ENCODE measurements around the gene ENTPD3. TPM values are rescaled to one million over a fixed set of nuclear protein-coding genes. Genes with fewer than 3 reads are reported as not detected.

Gene ENTPD3
- polyA plus RNA-seq, 6 donors from 2014 or later = not detected

DNA sequence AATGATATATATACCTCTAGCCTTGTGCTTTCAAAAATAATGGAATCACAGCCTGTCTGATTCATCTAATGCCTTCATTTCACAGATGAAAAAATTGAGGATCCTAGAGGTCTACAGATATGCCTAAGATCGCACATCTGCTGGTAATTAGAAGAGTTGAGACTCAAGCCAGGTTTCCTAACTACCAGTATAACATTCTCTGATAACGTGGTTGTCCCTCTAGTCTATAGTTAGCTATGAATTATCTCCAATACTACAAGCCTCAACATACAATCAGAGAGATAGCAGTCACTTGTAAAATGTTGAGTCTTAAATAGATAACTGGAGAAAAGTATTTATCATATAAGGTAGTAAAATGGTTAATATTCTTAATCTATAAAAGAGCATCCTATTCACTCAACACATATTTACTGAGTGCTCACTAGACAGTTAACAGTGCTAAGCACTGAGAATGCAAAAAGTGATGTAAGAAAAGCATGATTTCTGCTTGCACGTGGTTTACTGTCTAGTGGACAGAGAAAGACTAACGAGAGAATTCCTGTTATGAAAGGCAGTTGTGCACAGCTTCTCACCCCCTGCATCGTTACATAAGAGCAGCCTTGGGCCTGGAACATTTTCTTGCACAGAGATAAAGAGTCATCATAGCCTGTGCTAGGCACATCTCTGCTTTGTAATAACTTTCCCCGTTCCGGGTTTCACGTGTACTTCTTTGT, 4.9 kb upstream of the ENTPD3 start:
- Mint-ChIP-seq H3K9me3 (peaks cover 2 to 14% (median 8%) of the 10 kb centered on the region in 7 donors), H3K4me1 (peaks cover 6 to 13% (median 11%) of the 10 kb centered on the region in 3 donors), H3K4me3 (no peak overlapping the region), H3K27ac (no peak overlapping the region), H3K27me3 (peaks cover 17 to 28% (median 27%) of the 10 kb centered on the region in 3 donors), H3K36me3 (peaks cover 0 to 21% of the 10 kb centered on the region in 2 donors)
- no peak for DNase-seq
- no peak for ATAC-seq (ENCODE audit: low read depth in 2 of 2)

- no peak overlapping the region for H3K27ac Mint-ChIP-seq
- H3K4me1 Mint-ChIP-seq = peaks cover 8 to 11% (median 10%) of the 10 kb centered on the region in 3 donors
- peaks cover 19 to 34% (median 31%) of the 10 kb centered on the region in 3 donors for H3K27me3 Mint-ChIP-seq
- peaks cover 2 to 12% (median 8%) of the 10 kb centered on the region in 7 donors for H3K9me3 Mint-ChIP-seq
- H3K36me3 Mint-ChIP-seq = peaks cover 0 to 15% of the 10 kb centered on the region in 2 donors
- DNase-seq (no peak), ATAC-seq (ENCODE audit: low read depth in 2 of 2) (no peak)
- no peak overlapping the region for H3K4me3 Mint-ChIP-seq
Measured at GRCh38 chr3:40382617-40382979, 4.4 kb upstream of the ENTPD3 start.

DNA sequence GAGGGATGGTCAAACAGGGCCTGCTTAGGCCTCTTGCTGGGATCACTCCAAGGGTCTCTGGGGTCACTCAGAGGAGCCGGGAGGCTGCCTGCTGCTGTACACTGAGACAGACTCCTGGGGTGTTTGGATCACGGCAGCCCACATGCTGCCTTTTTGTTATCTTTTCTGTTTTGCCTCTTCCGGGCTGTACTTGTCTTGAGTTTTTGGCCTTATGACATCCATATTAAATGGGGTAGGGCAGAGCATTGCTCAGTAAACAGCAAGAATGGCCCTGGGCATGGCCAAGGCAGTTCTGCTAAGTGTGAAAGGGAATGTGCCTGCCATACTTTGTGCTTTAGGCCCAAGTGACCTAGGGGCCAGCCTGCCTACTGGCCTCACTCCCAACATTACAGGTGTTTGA, 771 bp upstream of the ENTPD3 start:
- ATAC-seq (ENCODE audit: low read depth in 2 of 2) = no peak
- peak overlapping the region in 3 of 8 donors; percentile 45 to 76 (median 74) for H3K4me3 Mint-ChIP-seq

DNA sequence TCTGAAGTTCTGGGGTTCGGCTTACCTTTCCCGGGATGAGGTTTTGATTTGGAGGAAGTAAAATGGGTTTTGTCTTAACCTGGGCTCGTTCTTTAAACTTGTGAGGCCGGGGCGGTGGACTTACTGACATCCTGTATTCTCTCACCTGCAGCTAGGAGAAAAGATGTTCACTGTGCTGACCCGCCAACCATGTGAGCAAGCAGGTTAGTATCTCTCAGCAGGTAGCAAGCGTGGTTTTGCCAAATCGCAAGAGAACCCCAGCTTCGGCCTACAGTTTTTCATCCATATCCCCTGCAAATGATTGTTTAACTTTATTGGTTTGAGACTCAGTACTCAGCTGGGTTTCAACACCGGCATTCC, 891 bp downstream of the ENTPD3 start:
- Mint-ChIP-seq H3K9me3 (peaks cover 0 to 5% (median 0%) of the 10 kb centered on the region in 7 donors), H3K36me3 (peaks cover 16 to 17% of the 10 kb centered on the region in 2 donors), H3K4me1 (peaks cover 7 to 10% (median 9%) of the 10 kb centered on the region in 3 donors), H3K4me3 (peak overlapping the region in 2 of 8 donors; percentile 20 to 30), H3K27ac (no peak overlapping the region), H3K27me3 (peaks cover 34 to 54% (median 50%) of the 10 kb centered on the region in 3 donors)
- no peak for DNase-seq
- no peak for ATAC-seq (ENCODE audit: low read depth in 2 of 2)

More for the DNA sequence above, 771 bp upstream of the ENTPD3 start:
- Mint-ChIP-seq H3K36me3 (peaks cover 6 to 16% of the 10 kb centered on the region in 2 donors), H3K27me3 (peaks cover 34 to 58% (median 52%) of the 10 kb centered on the region in 3 donors), H3K4me1 (peaks cover 7 to 10% (median 9%) of the 10 kb centered on the region in 3 donors), H3K9me3 (peaks cover 0 to 5% (median 0%) of the 10 kb centered on the region in 7 donors), H3K27ac (no peak overlapping the region)
- no peak for DNase-seq

- no peak overlapping the region for H3K4me3 Mint-ChIP-seq
Measured at GRCh38 chr3:40396406-40396805, 9.4 kb downstream of the ENTPD3 start.

GRCh38 chr3:40397129-40397528, 10.1 kb downstream of the ENTPD3 start:
- no peak for DNase-seq
- no peak for ATAC-seq (ENCODE audit: low read depth in 2 of 2)
- H3K9me3 Mint-ChIP-seq = peaks cover 0 to 7% (median 4%) of the 10 kb centered on the region in 7 donors
- peaks cover 20 to 23% of the 10 kb centered on the region in 2 donors for H3K36me3 Mint-ChIP-seq
- H3K27ac Mint-ChIP-seq = no peak overlapping the region
- H3K4me1 Mint-ChIP-seq = no peaks in the 10 kb centered on the region
- H3K4me3 Mint-ChIP-seq = no peak overlapping the region
- no peaks in the 10 kb centered on the region for H3K27me3 Mint-ChIP-seq

More at GRCh38 chr3:40396406-40396805, 9.4 kb downstream of the ENTPD3 start:
- Mint-ChIP-seq H3K4me1 (no peaks in the 10 kb centered on the region), H3K27me3 (no peaks in the 10 kb centered on the region), H3K36me3 (peaks cover 20 to 29% of the 10 kb centered on the region in 2 donors), H3K9me3 (peaks cover 0 to 7% (median 4%) of the 10 kb centered on the region in 7 donors), H3K27ac (no peak overlapping the region)
- DNase-seq (no peak), ATAC-seq (ENCODE audit: low read depth in 2 of 2) (no peak)

GRCh38 chr3:40397912-40398311, 10.9 kb downstream of the ENTPD3 start:
- no peak for DNase-seq
- Mint-ChIP-seq H3K4me1 (no peaks in the 10 kb centered on the region), H3K27ac (no peak overlapping the region)

DNA sequence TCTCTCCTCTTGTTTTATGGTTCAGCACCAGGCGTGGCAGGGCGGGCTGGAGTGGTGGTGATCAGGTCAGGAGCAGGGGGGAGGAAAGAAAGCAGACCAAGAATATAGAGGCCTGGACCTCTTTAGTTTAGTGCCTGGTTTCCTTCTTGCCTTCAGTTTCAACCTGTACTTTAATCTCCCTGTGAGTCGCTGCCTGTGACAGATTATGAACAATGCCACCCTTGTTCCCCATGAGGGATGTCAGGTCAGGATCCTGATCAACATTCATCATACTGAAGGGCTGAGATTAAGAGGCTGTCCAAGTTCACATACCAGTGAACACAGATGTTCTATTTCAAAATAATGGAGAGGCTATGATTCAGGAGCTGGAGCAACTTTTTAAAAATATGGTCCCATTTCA, 11.4 kb downstream of the ENTPD3 start:
- H3K4me3 Mint-ChIP-seq = no peak overlapping the region
- peaks cover 0 to 7% (median 4%) of the 10 kb centered on the region in 7 donors for H3K9me3 Mint-ChIP-seq
- peaks cover 13 to 20% of the 10 kb centered on the region in 2 donors for H3K36me3 Mint-ChIP-seq
- DNase-seq (no peak), ATAC-seq (ENCODE audit: low read depth in 2 of 2) (no peak)
- no peaks in the 10 kb centered on the region for H3K27me3 Mint-ChIP-seq
- no peak overlapping the region for H3K27ac Mint-ChIP-seq
- no peaks in the 10 kb centered on the region for H3K4me1 Mint-ChIP-seq

More at GRCh38 chr3:40397912-40398311, 10.9 kb downstream of the ENTPD3 start:
- Mint-ChIP-seq H3K9me3 (peaks cover 0 to 7% (median 4%) of the 10 kb centered on the region in 7 donors), H3K4me3 (no peak overlapping the region), H3K36me3 (peaks cover 17 to 20% of the 10 kb centered on the region in 2 donors), H3K27me3 (no peaks in the 10 kb centered on the region)
- no peak for ATAC-seq (ENCODE audit: low read depth in 2 of 2)

DNA sequence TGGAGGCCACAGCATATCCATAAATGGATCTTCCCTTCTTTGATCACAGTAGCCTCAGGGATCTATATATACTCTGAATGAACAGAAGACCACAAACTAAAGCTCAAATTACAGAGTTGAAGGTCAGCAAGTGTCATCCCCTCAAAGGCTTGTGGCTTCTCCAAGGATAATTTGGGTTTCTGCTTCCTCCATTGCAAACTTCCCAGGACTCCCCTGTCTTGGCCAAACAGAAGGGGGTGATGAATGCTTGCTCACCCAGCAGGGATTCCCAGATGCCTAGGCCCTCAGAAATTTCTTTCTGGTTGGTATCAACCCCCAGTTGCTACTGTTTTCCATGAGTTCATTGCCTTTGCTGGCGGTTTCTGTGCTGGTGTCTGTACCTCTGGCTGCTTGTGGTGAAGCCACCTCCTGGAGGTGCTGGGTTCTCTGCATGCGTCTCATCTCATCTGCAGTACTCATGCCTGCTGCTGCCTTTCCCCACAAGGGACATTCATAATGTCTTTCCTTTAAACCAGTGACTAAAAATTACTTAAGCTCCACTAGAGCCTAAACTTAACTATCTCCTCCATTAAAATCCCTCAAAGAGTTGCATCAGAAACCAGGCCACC, 17.7 kb downstream of the ENTPD3 start:
- no peaks in the 10 kb centered on the region for H3K9me3 Mint-ChIP-seq
- no peaks in the 10 kb centered on the region for H3K27me3 Mint-ChIP-seq
- H3K36me3 Mint-ChIP-seq = peaks cover 0 to 5% of the 10 kb centered on the region in 2 donors
- no peak overlapping the region for H3K4me3 Mint-ChIP-seq
- H3K4me1 Mint-ChIP-seq = no peaks in the 10 kb centered on the region
- no peak overlapping the region for H3K27ac Mint-ChIP-seq
- ATAC-seq (ENCODE audit: low read depth in 2 of 2) (no peak), DNase-seq (no peak)

GRCh38 chr3:40407007-40407406, 20.0 kb downstream of the ENTPD3 start:
- peaks cover 0 to 5% of the 10 kb centered on the region in 2 donors for H3K36me3 Mint-ChIP-seq
- DNase-seq = no peak
- ATAC-seq (ENCODE audit: low read depth in 2 of 2) = no peak
- H3K4me3 Mint-ChIP-seq = no peak overlapping the region
- H3K4me1 Mint-ChIP-seq = no peaks in the 10 kb centered on the region
- H3K9me3 Mint-ChIP-seq = no peaks in the 10 kb centered on the region
- no peak overlapping the region for H3K27ac Mint-ChIP-seq
- no peaks in the 10 kb centered on the region for H3K27me3 Mint-ChIP-seq

DNA sequence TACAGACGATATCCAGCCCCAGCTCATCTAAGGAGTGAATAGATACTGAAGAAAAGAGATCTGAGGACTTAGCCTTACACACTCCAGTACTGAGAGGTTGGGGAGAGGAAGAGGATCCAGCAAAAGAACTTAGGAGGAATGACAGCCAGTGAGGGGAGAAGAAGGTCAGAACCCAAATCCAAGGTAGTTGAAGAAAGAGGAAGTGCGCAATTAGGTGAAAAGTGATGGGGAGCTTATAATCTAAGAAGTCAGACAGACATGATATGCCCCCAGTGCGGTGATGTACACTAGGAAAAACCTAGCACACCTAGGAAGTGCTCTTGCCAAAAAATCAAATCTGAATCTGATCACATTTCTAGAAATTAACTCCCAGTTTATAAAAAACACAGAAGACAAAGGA, 20.6 kb downstream of the ENTPD3 start:
- ATAC-seq (ENCODE audit: low read depth in 2 of 2) (no peak), DNase-seq (no peak)
- Mint-ChIP-seq H3K4me3 (no peak overlapping the region), H3K9me3 (no peaks in the 10 kb centered on the region), H3K27me3 (no peaks in the 10 kb centered on the region), H3K27ac (no peak overlapping the region), H3K4me1 (no peaks in the 10 kb centered on the region), H3K36me3 (peaks cover 0 to 5% of the 10 kb centered on the region in 2 donors)

GRCh38 chr3:40414270-40414669, 27.3 kb downstream of the ENTPD3 start:
- H3K36me3 Mint-ChIP-seq = peaks cover 0 to 10% of the 10 kb centered on the region in 2 donors
- no peaks in the 10 kb centered on the region for H3K27me3 Mint-ChIP-seq
- ATAC-seq (ENCODE audit: low read depth in 2 of 2) = no peak
- H3K9me3 Mint-ChIP-seq = no peaks in the 10 kb centered on the region
- no peak overlapping the region for H3K4me3 Mint-ChIP-seq
- H3K27ac Mint-ChIP-seq = no peak overlapping the region
- no peaks in the 10 kb centered on the region for H3K4me1 Mint-ChIP-seq
- DNase-seq = no peak

- ATAC-seq (ENCODE audit: low read depth in 2 of 2) (no peak), DNase-seq (no peak)
- Mint-ChIP-seq H3K4me1 (no peaks in the 10 kb centered on the region), H3K27ac (no peak overlapping the region), H3K27me3 (no peaks in the 10 kb centered on the region), H3K9me3 (no peaks in the 10 kb centered on the region), H3K4me3 (no peak overlapping the region), H3K36me3 (peaks cover 4 to 14% of the 10 kb centered on the region in 2 donors)
Measured at GRCh38 chr3:40417845-40418543, 31.0 kb downstream of the ENTPD3 start.

All from naive B cell (primary cell).